CD14-positive monocyte (primary cell): ENCODE data around the gene SLC27A2. TPM values are rescaled to one million over a fixed set of nuclear protein-coding genes. Genes with fewer than 3 reads are reported as not detected.

Experiments
- DNase-seq, 3 donors: peaks; one replicate each; pipeline ENCODE4 v3.0.0-alpha.2; 2011 to 2022
- H2AFZ ChIP-seq: 2 replicates; pipeline ENCODE4 v1.6.0; 2012; ENCODE audit warnings: mild to moderate bottlenecking, low read depth, low read length, inconsistent platforms; ENCODE audit not compliant: insufficient read depth, poor library complexity, severe bottlenecking
- H3K27ac ChIP-seq, 2 donors: 1 replicate in 1 of 2; 2 replicates in 1 of 2; pipeline ENCODE4 v1.5.1; 2012 to 2013; ENCODE audit warnings: low read length in 2 of 2, control low read depth in 1 of 2, inconsistent platforms in 1 of 2, low read depth in 1 of 2, mild to moderate bottlenecking in 1 of 2
- H3K27me3 ChIP-seq, 2 donors: one replicate each; pipeline versions ENCODE4 v1.6.0 to v1.6.1; 2011 to 2013; ENCODE audit warnings: low read length in 2 of 2; ENCODE audit not compliant: control insufficient read depth in 2 of 2, insufficient read depth in 2 of 2
- H3K36me3 ChIP-seq, 2 donors: replicated peaks in 1 of 2; 1 replicate in 1 of 2; 2 replicates in 1 of 2; pipeline versions ENCODE4 v1.5.1 to v1.6.1; 2012 to 2013; ENCODE audit warnings: low read length in 2 of 2, control low read depth in 1 of 2, inconsistent platforms in 1 of 2, mild to moderate bottlenecking in 1 of 2; ENCODE audit not compliant: insufficient read depth in 2 of 2, control insufficient read depth in 1 of 2
- H3K4me1 ChIP-seq, 2 donors: 1 replicate in 1 of 2; 2 replicates in 1 of 2; pipeline versions ENCODE4 v1.5.1 to v1.6.1; 2012 to 2013; ENCODE audit warnings: low read length in 2 of 2, control low read depth in 1 of 2, inconsistent platforms in 1 of 2, mild to moderate bottlenecking in 1 of 2, moderate library complexity in 1 of 2; ENCODE audit not compliant: insufficient read depth in 2 of 2, control insufficient read depth in 1 of 2
- H3K4me2 ChIP-seq: replicated peaks from 2 replicates; pipeline ENCODE3; 2012; ENCODE audit warnings: low read length, moderate library complexity, mild to moderate bottlenecking; ENCODE audit not compliant: poor library complexity, severe bottlenecking; ENCODE audit errors: extremely low read depth
- H3K4me3 ChIP-seq, 3 experiments: fragments of 200-600 bp in 1 of 3; sonication (generic) in 1 of 3; replicated peaks in 1 of 3; 1 replicate in 2 of 3; 2 replicates in 1 of 3; pipeline ENCODE4 v1.5.1; 2011 to 2013; ENCODE audit warnings: low read length in 3 of 3, mild to moderate bottlenecking in 3 of 3, control low read depth in 2 of 3, low read depth in 2 of 3, inconsistent platforms in 1 of 3, moderate library complexity in 1 of 3
- H3K79me2 ChIP-seq: 2 replicates; pipeline ENCODE4 v1.6.0; 2012; ENCODE audit warnings: mild to moderate bottlenecking, control low read depth, inconsistent platforms, low read length, moderate library complexity; ENCODE audit not compliant: insufficient read depth
- H3K9ac ChIP-seq: 2 replicates; pipeline ENCODE4 v1.6.0; 2017; ENCODE audit warnings: low read length, mild to moderate bottlenecking; ENCODE audit not compliant: insufficient read depth, poor library complexity, severe bottlenecking
- H3K9me3 ChIP-seq, 2 donors: replicated peaks in 1 of 2; 1 replicate in 1 of 2; 2 replicates in 1 of 2; pipeline versions ENCODE4 v1.5.1 to v1.6.1; 2012 to 2013; ENCODE audit warnings: low read length in 2 of 2, control low read depth in 1 of 2; ENCODE audit not compliant: control insufficient read depth in 1 of 2, insufficient read depth in 1 of 2
- H4K20me1 ChIP-seq: 2 replicates; pipeline ENCODE4 v1.6.0; 2012; ENCODE audit warnings: mild to moderate bottlenecking, low read length, control low read depth, moderate library complexity; ENCODE audit not compliant: insufficient read depth
- H3K27ac Mint-ChIP-seq, 7 donors: one replicate each; pipeline ENCODE4 v1.8.0; 2020; ENCODE audit warnings: mild to moderate bottlenecking in 7 of 7, mixed read lengths in 7 of 7, moderate library complexity in 6 of 7, inconsistent platforms in 2 of 7
- H3K27me3 Mint-ChIP-seq, 3 donors: one replicate each; pipeline ENCODE4 v1.8.0; 2021 to 2022; ENCODE audit warnings: low read depth in 3 of 3, mild to moderate bottlenecking in 3 of 3, mixed read lengths in 3 of 3, moderate library complexity in 3 of 3, inconsistent platforms in 1 of 3
- H3K36me3 Mint-ChIP-seq, 2 donors: one replicate each; pipeline ENCODE4 v1.8.0; 2020; ENCODE audit warnings: mixed read lengths in 2 of 2, inconsistent platforms in 1 of 2, mild to moderate bottlenecking in 1 of 2
- H3K4me1 Mint-ChIP-seq: one replicate; pipeline ENCODE4 v1.8.0; 2020; ENCODE audit warnings: mild to moderate bottlenecking, mixed read lengths
- H3K4me3 Mint-ChIP-seq, 2 donors: one replicate each; pipeline ENCODE4 v1.8.0; 2020; ENCODE audit warnings: mild to moderate bottlenecking in 2 of 2, mixed read lengths in 2 of 2, moderate library complexity in 1 of 2
- H3K9me3 Mint-ChIP-seq, 7 donors: one replicate each; pipeline ENCODE4 v1.8.0; 2020 to 2022; ENCODE audit warnings: mixed read lengths in 7 of 7, mild to moderate bottlenecking in 6 of 7, moderate library complexity in 6 of 7, inconsistent platforms in 2 of 7
- CTCF ChIP-seq: fragments of 200-600 bp; IDR thresholded peaks from one replicate; pipeline ENCODE4 v1.8.0; 2022; ENCODE audit warnings: antibody characterized with exemption, mild to moderate bottlenecking
- WGBS: methylation state at CpG from one replicate; pipeline ENCODE4 v1.1.5; 2013; ENCODE audit warnings: missing lambda C conversion rate; ENCODE audit not compliant: insufficient coverage; 5-methylcytosine and 5-hydroxymethylcytosine counted together
- intact Hi-C, 2 donors: fragments of 100-400 bp; cut with micrococcal nuclease; formaldehyde crosslinking; loops; one replicate each; pipeline versions ENCODE4 v1.15.0 to v1.15.1; 2023
- polyA plus RNA-seq, 3 donors: library from polyadenylated mRNA; depleted of rRNA in 1 of 3; unstranded in 2 of 3; stranded (reverse) in 1 of 3; fragments of 300-500 nt in 2 of 3; fragments of >200 nt in 1 of 3; fragmentation: Illumina TruSeq in 2 of 3; gene quantifications; 1 replicate in 2 of 3; 2 replicates in 1 of 3; pipeline ENCODE4 v1.2.3, GENCODE V29; 2012 to 2021

The SLC27A2 gene
- polyA plus RNA-seq, 3 donors, result 0.13 TPM; not detected in 2

GRCh38 chr15:50184863-50185504, 3.0 kb downstream of the SLC27A2 start:
- H3K9ac ChIP-seq, result no peak overlapping the region
- H3K36me3 Mint-ChIP-seq, result peaks cover 0 to 3% of the 10 kb centered on the region in 2 donors
- TF ChIP-seq CTCF, result no peak

GRCh38 chr15:50186090-50186489, 4.1 kb downstream of the SLC27A2 start:
- no peak overlapping the region for H3K27ac ChIP-seq
- no peaks in the 10 kb centered on the region for H3K36me3 ChIP-seq
- no peak for TF ChIP-seq CTCF
- no peaks in the 10 kb centered on the region for H4K20me1 ChIP-seq
- peaks cover 20% of the 10 kb centered on the region for H3K4me1 Mint-ChIP-seq
- 100% methylated on average over 1 of the region's 4 CpGs for WGBS
- peaks cover 0 to 3% (median 0%) of the 10 kb centered on the region in 7 donors for H3K9me3 Mint-ChIP-seq
- H3K27me3 Mint-ChIP-seq, result peaks cover 19 to 27% (median 27%) of the 10 kb centered on the region in 3 donors
- no peak overlapping the region for H3K9ac ChIP-seq
- peaks cover 0 to 3% of the 10 kb centered on the region in 2 donors for H3K36me3 Mint-ChIP-seq
- H3K4me3 ChIP-seq, result no peak overlapping the region
- H3K27me3 ChIP-seq, result peaks cover 15 to 19% of the 10 kb centered on the region in 2 donors
- no peak overlapping the region for H3K4me2 ChIP-seq
- H3K9me3 ChIP-seq, result no peaks in the 10 kb centered on the region
- DNase-seq, result no peak
- H3K4me3 Mint-ChIP-seq, result no peak overlapping the region
- no peaks in the 10 kb centered on the region for H3K79me2 ChIP-seq
- H3K4me1 ChIP-seq, result peaks cover 10 to 15% of the 10 kb centered on the region in 2 donors
- H3K27ac Mint-ChIP-seq, result peak overlapping the region in 1 of 7 donors; percentile 12
- no peak overlapping the region for H2AFZ ChIP-seq
- intact Hi-C loops, result loop anchor here in 1 of 2 donors (10.0 kb wide), 1 partner anchor 119 kb away; no protein-coding TSS in a partner anchor

More at GRCh38 chr15:50184863-50185504, 3.0 kb downstream of the SLC27A2 start:
- Histone ChIP-seq H2AFZ (no peak overlapping the region), H3K27me3 (peaks cover 15 to 25% of the 10 kb centered on the region in 2 donors), H4K20me1 (no peaks in the 10 kb centered on the region), H3K4me3 (no peak overlapping the region), H3K4me2 (no peak overlapping the region), H3K79me2 (no peaks in the 10 kb centered on the region), H3K27ac (no peak overlapping the region), H3K36me3 (no peaks in the 10 kb centered on the region), H3K4me1 (peaks cover 10 to 15% of the 10 kb centered on the region in 2 donors), H3K9me3 (no peaks in the 10 kb centered on the region)
- Mint-ChIP-seq H3K27ac (no peak overlapping the region), H3K9me3 (peaks cover 0 to 3% (median 1%) of the 10 kb centered on the region in 7 donors), H3K27me3 (peaks cover 21 to 32% (median 30%) of the 10 kb centered on the region in 3 donors), H3K4me3 (no peak overlapping the region), H3K4me1 (peaks cover 20% of the 10 kb centered on the region)
- intact Hi-C loops, result loop anchor here in 1 of 2 donors (10.0 kb wide), 1 partner anchor 120 kb away; no protein-coding TSS in a partner anchor
- WGBS, result 93% methylated on average over 2 of the region's 3 CpGs
- no peak for DNase-seq
